Lower leg skin (tissue), 4 donors: Measurements from ENCODE around the gene PAX5. TPM values are rescaled to one million over a fixed set of nuclear protein-coding genes. Genes with fewer than 3 reads are reported as not detected.

Source experiments
- DNase-seq, 2 donors: peaks; one replicate each; pipeline ENCODE4 v3.0.0-alpha.2; 2019; ENCODE audit warnings: low spot score in 2 of 2
- H3K4me3 ChIP-seq: fragments of 200-600 bp; sonication (generic); 2 replicates; pipeline ENCODE4 v1.5.1; 2017; ENCODE audit warnings: mild to moderate bottlenecking, low read depth; ENCODE audit not compliant: poor library complexity, severe bottlenecking
- CTCF ChIP-seq, 3 donors: fragments of 450-650 bp; IDR thresholded peaks; one replicate each; pipeline ENCODE4 v1.5.1; 2016; ENCODE audit warnings: antibody characterized with exemption in 3 of 3, mild to moderate bottlenecking in 3 of 3, moderate library complexity in 2 of 3
- POLR2A ChIP-seq, 2 donors: fragments of 450-650 bp; IDR thresholded peaks; one replicate each; pipeline ENCODE4 v1.6.1; 2016 to 2017; ENCODE audit warnings: antibody characterized with exemption in 2 of 2, mild to moderate bottlenecking in 1 of 2, moderate library complexity in 1 of 2
- WGBS, 2 donors: methylation state at CpG; one replicate each; pipeline ENCODE4 v1.1.5; 2018; 5-methylcytosine and 5-hydroxymethylcytosine counted together
- intact Hi-C: fragments of 100-400 bp; cut with DNase I; formaldehyde crosslinking; loops from one replicate; pipeline ENCODE4 v1.15.0; 2023; ENCODE audit warnings: low total_unique reads
- total RNA-seq, 4 donors: library from RNA; depleted of rRNA; stranded (reverse); fragments of >200 nt; gene quantifications; one replicate each; pipeline ENCODE4 v1.1.0, GENCODE V29; 2016

The PAX5 gene
- total RNA-seq, 4 donors from 2014 or later: 0.02 to 0.08 (median 0.03) TPM; not detected in 1

DNA sequence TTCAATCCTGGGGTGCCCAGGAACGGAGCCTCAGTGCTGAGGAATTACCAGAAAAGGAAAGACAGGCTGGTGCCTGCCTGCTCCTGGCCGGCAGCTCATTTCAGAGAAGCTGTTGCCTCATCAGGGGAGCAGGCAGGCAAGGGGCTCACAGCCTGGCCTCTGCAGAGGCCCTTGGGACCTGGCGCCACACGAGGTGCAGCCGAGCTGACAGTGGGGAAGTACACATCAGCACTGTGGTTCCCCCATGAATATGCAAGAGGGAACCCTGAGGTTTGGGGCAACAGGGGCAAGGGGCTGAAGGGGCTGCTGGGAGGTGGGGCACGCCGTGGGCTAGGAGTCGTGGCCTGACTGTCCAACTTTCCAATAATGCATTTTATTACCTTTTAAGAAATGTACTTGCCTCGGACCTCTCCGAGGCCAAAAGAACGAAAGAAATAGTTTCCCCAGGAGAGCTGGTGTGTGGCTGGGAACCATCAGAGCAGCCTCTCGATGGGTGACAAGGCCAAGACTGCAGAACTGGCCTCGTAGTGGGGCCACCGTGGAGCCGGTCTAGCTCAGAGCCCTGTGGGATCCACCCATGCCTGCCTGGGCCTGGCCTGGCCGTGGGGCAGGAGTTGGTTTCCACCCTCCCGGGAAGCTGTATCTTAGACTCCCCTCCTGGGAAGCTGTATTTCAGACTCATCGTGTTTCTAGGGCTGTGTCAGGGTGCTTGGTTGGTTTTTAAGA lies 198.6 kb downstream of the PAX5 start:
- WGBS, 2 donors: 66 to 70% methylated on average over 17 to 18 of the region's 18 CpGs
- intact Hi-C loops: no loop called here
- no peak overlapping the region for H3K4me3 ChIP-seq
- TF ChIP-seq CTCF (IDR thresholded peaks at IDR 0.05) (no peak), POLR2A (IDR thresholded peaks at IDR 0.05) (no peak)
- DNase-seq: no peak

GRCh38 chr9:36834736-36835135 lies 199.3 kb downstream of the PAX5 start:
- TF ChIP-seq CTCF (IDR thresholded peaks at IDR 0.05) (no peak), POLR2A (IDR thresholded peaks at IDR 0.05) (no peak)
- no peak overlapping the region for H3K4me3 ChIP-seq
- intact Hi-C loops: no loop called here
- WGBS, 2 donors: 71 to 77% methylated on average over 9 of the region's 9 CpGs
- no peak for DNase-seq

DNA sequence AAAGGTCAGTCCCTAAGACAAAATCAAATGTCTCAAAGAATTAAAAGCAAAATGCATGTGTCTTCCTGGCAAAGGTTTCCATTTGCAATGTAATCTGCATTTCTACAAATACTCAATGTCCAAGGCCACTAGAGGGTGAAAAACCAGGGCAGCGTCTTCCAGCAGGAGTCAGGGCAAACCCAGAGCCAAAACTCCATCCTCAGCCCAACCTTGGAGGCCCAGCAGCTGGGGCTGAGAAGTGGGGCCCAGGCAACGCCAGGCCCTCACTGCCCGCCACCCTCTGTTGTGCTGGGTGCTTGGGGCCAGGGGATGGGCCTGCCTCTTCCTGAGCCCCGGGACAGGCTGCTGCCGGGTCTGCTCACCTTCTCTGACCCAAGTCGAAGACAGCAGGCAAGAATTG lies 200.1 kb downstream of the PAX5 start:
- TF ChIP-seq POLR2A (IDR thresholded peaks at IDR 0.05) (no peak), CTCF (IDR thresholded peaks at IDR 0.05) (no peak)
- intact Hi-C loops: no loop called here
- no peak overlapping the region for H3K4me3 ChIP-seq
- DNase-seq: no peak
- 81 to 85% methylated on average over 6 of the region's 6 CpGs for WGBS, 2 donors

GRCh38 chr9:36832164-36832795 lies 201.8 kb downstream of the PAX5 start:
- TF ChIP-seq CTCF (IDR thresholded peaks at IDR 0.05): no peak
- no peak for TF ChIP-seq POLR2A (IDR thresholded peaks at IDR 0.05)
- no peak for DNase-seq
- WGBS, 2 donors: 67 to 71% methylated on average over 16 of the region's 16 CpGs
- intact Hi-C loops: no loop called here
- no peak overlapping the region for H3K4me3 ChIP-seq

DNA sequence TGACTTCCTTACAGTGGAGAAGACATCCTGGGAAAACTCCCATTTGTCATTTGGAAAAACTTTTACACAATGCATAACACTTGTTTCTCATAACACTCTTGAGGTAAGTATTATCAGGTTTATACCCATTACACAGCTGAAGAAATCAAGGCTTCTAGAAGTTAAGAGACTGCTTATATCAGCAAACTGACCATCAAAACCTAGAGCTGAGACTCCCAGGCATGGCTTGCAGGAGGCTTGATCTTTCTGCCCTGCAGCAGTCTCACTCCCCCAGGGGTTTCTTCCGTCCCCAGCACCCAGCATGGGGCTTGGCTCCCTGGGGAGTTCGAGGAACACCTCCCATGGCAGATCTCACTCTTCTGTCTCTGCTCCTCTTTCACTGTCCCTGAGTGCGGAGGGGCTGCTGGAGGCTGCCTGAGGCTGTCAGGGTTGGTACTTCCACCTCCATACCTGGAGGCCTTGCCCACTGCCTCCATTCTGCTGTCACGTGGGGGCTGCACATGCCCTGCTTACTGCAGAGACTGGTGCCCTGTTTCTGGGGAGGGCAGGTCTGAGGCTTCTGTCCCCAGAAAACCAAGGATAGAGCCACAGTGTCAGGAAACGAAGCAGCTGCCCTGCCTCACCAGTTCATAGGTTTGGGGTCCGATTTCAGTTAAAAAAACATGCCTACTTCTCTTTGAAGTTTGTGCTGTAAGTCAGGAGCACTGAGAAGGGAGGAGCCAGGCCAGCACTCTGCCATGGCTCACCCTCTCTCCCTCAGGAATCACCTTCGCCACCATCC lies 202.5 kb downstream of the PAX5 start:
- DNase-seq: no peak
- no peak overlapping the region for H3K4me3 ChIP-seq
- intact Hi-C loops: loop anchor here (1.0 kb wide), 1 partner anchor 20 kb away; no protein-coding TSS in a partner anchor
- whole genome bisulfite sequencing, 2 donors: 58 to 63% methylated on average over 6 to 7 of the region's 7 CpGs
- TF ChIP-seq POLR2A (IDR thresholded peaks at IDR 0.05) (no peak), CTCF (IDR thresholded peaks at IDR 0.05) (no peak)
